Testis (tissue), 3 donors: ENCODE data around the gene TMEM164. TPM values are rescaled to one million over a fixed set of nuclear protein-coding genes. Genes with fewer than 3 reads are reported as not detected.

Experiments
- DNase-seq: peaks from one replicate; pipeline ENCODE4 v3.0.0-alpha.2; 2019
- H3K27ac ChIP-seq, 2 donors: fragments of 200-600 bp; sonication (generic); one replicate each; pipeline ENCODE4 v1.5.1; 2019
- H3K27me3 ChIP-seq: fragments of 200-600 bp; sonication (generic); one replicate; pipeline ENCODE4 v1.5.1; 2019
- H3K36me3 ChIP-seq: fragments of 200-600 bp; sonication (generic); one replicate; pipeline ENCODE4 v1.5.1; 2017; ENCODE audit warnings: low read depth; ENCODE audit errors: missing control alignments
- H3K4me1 ChIP-seq: fragments of 200-600 bp; sonication (generic); one replicate; pipeline ENCODE4 v1.5.1; 2019
- H3K4me3 ChIP-seq, 2 donors: fragments of 200-600 bp; sonication (generic); one replicate each; pipeline ENCODE4 v1.5.1; 2017 to 2019
- H3K9me3 ChIP-seq: fragments of 200-600 bp; sonication (generic); one replicate; pipeline ENCODE4 v1.5.1; 2017
- POLR2A ChIP-seq: fragments of 450-650 bp; IDR thresholded peaks from one replicate; pipeline ENCODE4 v1.6.1; 2017; ENCODE audit warnings: antibody characterized with exemption, mild to moderate bottlenecking, moderate library complexity
- WGBS, 2 donors: methylation state at CpG; one replicate each; pipeline ENCODE4 v1.1.5; 2018; 5-methylcytosine and 5-hydroxymethylcytosine counted together
- intact Hi-C: fragments of 100-400 bp; cut with DNase I; formaldehyde crosslinking; loops from one replicate; pipeline ENCODE4 v1.15.1; 2023; ENCODE audit warnings: low total_unique reads
- polyA plus RNA-seq: library from polyadenylated mRNA; stranded (reverse); fragments of 350-450 nt; fragmentation: Illumina TruSeq; extraction: RNeasy Lipid Tissue Mini Kit (QIAGEN cat#74804); gene quantifications from one replicate; pipeline ENCODE4 v1.2.3, GENCODE V29; 2014; ENCODE audit warnings: low read depth, low replicate concordance; ENCODE audit not compliant: insufficient read depth
- total RNA-seq, 2 donors: library from RNA; depleted of rRNA; stranded (reverse); fragments of >200 nt; gene quantifications; one replicate each; pipeline ENCODE4 v1.2.3, GENCODE V29; 2016
- TF ChIP-seq, protein P1 (sequence below), 3 experiments: fragments of 450-650 bp in 2 of 3; fragments of 200-600 bp in 1 of 3; sonication (generic) in 1 of 3; IDR thresholded peaks; one replicate each; pipeline ENCODE4 v1.5.1; 2016 to 2019; ENCODE audit warnings: antibody characterized with exemption in 3 of 3, mild to moderate bottlenecking in 2 of 3, moderate library complexity in 1 of 3

The TMEM164 gene
- total and polyA plus RNA-seq, 3 donors from 2014 or later, result 7.9 to 13.9 (median 8.1) TPM

DNA sequence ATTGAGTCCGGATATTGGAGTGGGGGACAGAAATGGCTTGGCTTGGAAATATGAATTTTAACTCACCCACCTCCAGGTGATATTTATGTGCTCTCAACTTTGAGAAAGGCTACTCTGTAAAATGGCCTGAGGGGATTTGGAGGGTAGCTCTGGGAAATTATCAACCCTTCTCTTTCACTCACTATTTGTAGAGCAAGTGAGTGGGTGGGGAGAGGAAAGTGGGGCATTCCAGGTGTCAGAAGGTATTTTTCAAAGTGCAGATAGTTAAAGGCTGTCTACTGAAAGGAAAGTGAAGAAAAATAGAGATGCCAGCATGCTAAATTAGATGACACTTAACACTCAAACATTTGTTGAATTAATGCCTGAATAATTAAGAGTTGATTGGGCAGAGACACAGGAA lies 44.1 kb downstream of the TMEM164 start:
- no peaks in the 10 kb centered on the region for H3K27me3 ChIP-seq
- no peak overlapping the region for H3K27ac ChIP-seq
- intact Hi-C loops, result no loop called here
- H3K36me3 ChIP-seq, result no peaks in the 10 kb centered on the region
- no peaks in the 10 kb centered on the region for H3K4me1 ChIP-seq
- no peak overlapping the region for H3K4me3 ChIP-seq
- WGBS, 2 donors, result 100% methylated on average over 1 of the region's 1 CpG
- no peaks in the 10 kb centered on the region for H3K9me3 ChIP-seq
- TF ChIP-seq POLR2A, result no peak
- TF ChIP-seq, protein P1, sequence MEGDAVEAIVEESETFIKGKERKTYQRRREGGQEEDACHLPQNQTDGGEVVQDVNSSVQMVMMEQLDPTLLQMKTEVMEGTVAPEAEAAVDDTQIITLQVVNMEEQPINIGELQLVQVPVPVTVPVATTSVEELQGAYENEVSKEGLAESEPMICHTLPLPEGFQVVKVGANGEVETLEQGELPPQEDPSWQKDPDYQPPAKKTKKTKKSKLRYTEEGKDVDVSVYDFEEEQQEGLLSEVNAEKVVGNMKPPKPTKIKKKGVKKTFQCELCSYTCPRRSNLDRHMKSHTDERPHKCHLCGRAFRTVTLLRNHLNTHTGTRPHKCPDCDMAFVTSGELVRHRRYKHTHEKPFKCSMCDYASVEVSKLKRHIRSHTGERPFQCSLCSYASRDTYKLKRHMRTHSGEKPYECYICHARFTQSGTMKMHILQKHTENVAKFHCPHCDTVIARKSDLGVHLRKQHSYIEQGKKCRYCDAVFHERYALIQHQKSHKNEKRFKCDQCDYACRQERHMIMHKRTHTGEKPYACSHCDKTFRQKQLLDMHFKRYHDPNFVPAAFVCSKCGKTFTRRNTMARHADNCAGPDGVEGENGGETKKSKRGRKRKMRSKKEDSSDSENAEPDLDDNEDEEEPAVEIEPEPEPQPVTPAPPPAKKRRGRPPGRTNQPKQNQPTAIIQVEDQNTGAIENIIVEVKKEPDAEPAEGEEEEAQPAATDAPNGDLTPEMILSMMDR (IDR thresholded peaks at IDR 0.05), result no peak
- DNase-seq, result no peak

DNA sequence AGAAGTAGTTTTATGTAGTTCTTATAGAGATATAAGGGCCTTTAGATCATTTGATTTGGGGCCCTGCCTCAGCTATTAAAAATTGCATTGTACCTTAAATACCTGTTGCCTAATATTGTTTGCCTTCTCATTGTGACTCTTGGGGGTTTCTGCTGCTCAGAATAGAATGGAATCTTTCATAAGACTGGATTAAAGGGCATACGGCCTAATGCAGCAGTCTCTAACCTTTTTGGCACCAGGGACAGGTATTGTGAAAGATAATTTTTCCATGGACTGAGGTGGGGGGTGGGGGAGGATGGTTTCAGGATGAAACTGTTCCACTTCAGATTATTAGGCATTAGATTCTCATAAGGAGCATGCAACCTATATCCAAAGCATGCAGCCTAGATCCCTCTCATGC lies 46.2 kb downstream of the TMEM164 start:
- no peaks in the 10 kb centered on the region for H3K4me1 ChIP-seq
- DNase-seq, result no peak
- intact Hi-C loops, result no loop called here
- H3K9me3 ChIP-seq, result no peaks in the 10 kb centered on the region
- 50 to 63% methylated on average over 1 of the region's 1 CpG for WGBS, 2 donors
- no peaks in the 10 kb centered on the region for H3K27me3 ChIP-seq
- TF ChIP-seq, protein P1 (IDR thresholded peaks at IDR 0.05), result no peak
- TF ChIP-seq POLR2A, result no peak
- no peaks in the 10 kb centered on the region for H3K36me3 ChIP-seq
- H3K4me3 ChIP-seq, result no peak overlapping the region
- no peak overlapping the region for H3K27ac ChIP-seq

DNA sequence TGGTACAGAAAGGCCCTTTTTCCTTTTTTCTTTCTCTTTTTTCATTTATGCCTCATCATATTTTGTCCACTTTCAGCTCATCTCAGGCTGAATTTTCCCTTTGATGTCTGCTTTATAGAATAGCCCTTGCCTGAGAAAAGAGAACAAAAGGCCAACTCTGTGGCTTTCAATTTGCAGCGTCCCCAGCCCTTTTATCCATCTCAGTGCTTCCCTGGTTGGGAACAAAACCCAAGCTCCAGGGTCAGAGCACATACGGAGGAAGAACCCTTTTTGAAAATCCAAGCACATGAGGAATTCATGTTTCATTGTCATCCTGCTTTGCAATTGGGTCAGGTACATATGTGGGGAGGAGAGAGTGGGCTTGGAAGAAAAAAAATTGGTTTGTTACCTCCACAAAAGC lies 47.5 kb downstream of the TMEM164 start:
- H3K4me1 ChIP-seq, result no peaks in the 10 kb centered on the region
- H3K36me3 ChIP-seq, result no peaks in the 10 kb centered on the region
- H3K9me3 ChIP-seq, result no peaks in the 10 kb centered on the region
- DNase-seq, result no peak
- TF ChIP-seq POLR2A, result no peak
- TF ChIP-seq, protein P1 (IDR thresholded peaks at IDR 0.05), result no peak
- H3K4me3 ChIP-seq, result no peak overlapping the region
- no peaks in the 10 kb centered on the region for H3K27me3 ChIP-seq
- intact Hi-C loops, result no loop called here
- H3K27ac ChIP-seq, result no peak overlapping the region
- WGBS, 2 donors, result 69 to 86% methylated on average over 2 of the region's 2 CpGs

DNA sequence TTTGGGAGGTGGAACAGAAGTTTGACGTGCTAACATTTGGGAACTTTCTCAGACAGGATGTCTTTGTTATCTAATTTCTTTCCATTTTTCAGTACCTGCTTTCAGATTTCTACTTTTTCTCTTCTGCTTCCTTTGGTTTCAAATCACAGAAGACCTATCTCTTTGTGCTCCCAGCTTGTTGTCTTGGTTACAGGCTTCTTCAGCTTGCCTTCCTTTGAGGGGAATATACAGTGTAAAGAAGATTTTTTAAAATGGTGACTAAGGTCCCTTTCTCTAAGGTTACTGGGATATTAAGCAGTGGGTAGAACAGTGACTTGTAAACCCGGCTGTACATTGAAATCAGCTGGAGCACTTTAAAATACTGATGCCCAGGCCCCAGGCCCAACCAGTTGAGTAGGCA lies 48.0 kb downstream of the TMEM164 start:
- H3K27me3 ChIP-seq, result no peaks in the 10 kb centered on the region
- no peaks in the 10 kb centered on the region for H3K36me3 ChIP-seq
- whole genome bisulfite sequencing, 2 donors, result 91 to 94% methylated on average over 2 of the region's 2 CpGs
- no peaks in the 10 kb centered on the region for H3K9me3 ChIP-seq
- H3K27ac ChIP-seq, result no peak overlapping the region
- H3K4me3 ChIP-seq, result no peak overlapping the region
- no peaks in the 10 kb centered on the region for H3K4me1 ChIP-seq
- intact Hi-C loops, result no loop called here
- TF ChIP-seq, protein P1 (IDR thresholded peaks at IDR 0.05), result no peak
- no peak for TF ChIP-seq POLR2A
- no peak for DNase-seq

DNA sequence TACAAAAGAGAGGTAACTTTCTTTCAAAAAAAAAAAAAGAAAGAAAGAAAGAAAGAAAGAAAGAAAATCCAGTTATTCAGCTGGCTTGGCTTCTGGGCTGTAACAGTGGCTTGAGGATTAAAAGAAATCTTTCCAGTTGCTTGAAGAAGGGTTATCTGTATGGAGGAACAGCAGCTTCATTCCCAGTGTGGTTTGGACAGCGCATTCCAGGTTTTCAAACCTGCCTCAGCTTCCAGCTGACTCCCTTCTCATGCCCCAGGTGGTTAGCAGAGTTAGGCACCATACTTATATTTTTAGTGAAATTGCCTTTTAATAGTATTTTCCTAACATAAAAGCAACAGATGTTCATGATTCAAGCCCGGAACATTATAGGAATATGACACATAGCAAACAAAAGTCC lies 48.6 kb downstream of the TMEM164 start:
- H3K4me3 ChIP-seq, result no peak overlapping the region
- 96 to 100% methylated on average over 2 of the region's 2 CpGs for WGBS, 2 donors
- H3K36me3 ChIP-seq, result no peaks in the 10 kb centered on the region
- DNase-seq, result no peak
- intact Hi-C loops, result no loop called here
- no peaks in the 10 kb centered on the region for H3K4me1 ChIP-seq
- TF ChIP-seq, protein P1 (IDR thresholded peaks at IDR 0.05), result no peak
- no peak for TF ChIP-seq POLR2A
- no peak overlapping the region for H3K27ac ChIP-seq
- H3K9me3 ChIP-seq, result no peaks in the 10 kb centered on the region
- H3K27me3 ChIP-seq, result no peaks in the 10 kb centered on the region
